GM19238 (cell line): Measurements from ENCODE around the gene RAP2C.
"Not testable (repeated sequence)": the region's sequence is repeated elsewhere in the genome, so short reads cannot be mapped to it uniquely, and the experiment has no call there.

Source experiments
- DNase-seq: peaks from one replicate; pipeline ENCODE4 v3.0.0; 2011; ENCODE audit warnings: low spot score; ENCODE audit not compliant: insufficient read length

RAP2C gene

GRCh38 chrX:132200976-132201375 is 18.3 kb downstream of the RAP2C start:
- no peak for DNase-seq

- no peak for DNase-seq
Observed at GRCh38 chrX:132199941-132200340, 19.3 kb downstream of the RAP2C start.

- DNase-seq, result no peak
Observed at GRCh38 chrX:132193872-132194574, 25.2 kb downstream of the RAP2C start.

GRCh38 chrX:132191938-132192337 is 27.3 kb downstream of the RAP2C start:
- no peak for DNase-seq

GRCh38 chrX:132188175-132188574 is 31.1 kb downstream of the RAP2C start:
- DNase-seq, result no peak

- DNase-seq, result no peak
Observed at GRCh38 chrX:132187451-132187850, 31.8 kb downstream of the RAP2C start.

- DNase-seq, result no peak
Observed at GRCh38 chrX:132184871-132185270, 34.4 kb downstream of the RAP2C start.

GRCh38 chrX:132181364-132181763 is 37.9 kb downstream of the RAP2C start:
- no peak for DNase-seq

- DNase-seq, result no peak
Observed at GRCh38 chrX:132180929-132181328, 38.3 kb downstream of the RAP2C start.

- DNase-seq, result no peak
Observed at GRCh38 chrX:132173647-132174046, 45.6 kb downstream of the RAP2C start.

GRCh38 chrX:132171881-132172280 is 47.4 kb downstream of the RAP2C start:
- DNase-seq, result no peak

- no peak for DNase-seq
Observed at GRCh38 chrX:132171478-132171877, 47.8 kb downstream of the RAP2C start.

GRCh38 chrX:132169554-132169953 is 49.7 kb downstream of the RAP2C start:
- DNase-seq, result no peak

GRCh38 chrX:132165651-132166050 is 53.6 kb downstream of the RAP2C start:
- no peak for DNase-seq

GRCh38 chrX:132165005-132165404 is 54.2 kb downstream of the RAP2C start:
- no peak for DNase-seq

- DNase-seq, result not testable (repeated sequence)
Observed at GRCh38 chrX:132163094-132163493, 56.2 kb downstream of the RAP2C start.

GRCh38 chrX:132153166-132153565 is 66.1 kb downstream of the RAP2C start:
- no peak for DNase-seq
